Astrocyte (in vitro differentiated cells and primary cell): Measurements from ENCODE around the gene ZNF649. TPM values are rescaled to one million over a fixed set of nuclear protein-coding genes. Genes with fewer than 3 reads are reported as not detected.

ENCODE experiments used
- DNase-seq: peaks from one replicate; pipeline ENCODE4 v3.0.0-alpha.2; 2010; ENCODE audit warnings: low read depth
- FAIRE-seq: peaks from 2 replicates; lab custom pipeline; 2011; peaks lifted over from hg19 to GRCh38; lab: Jason Lieb, UNC
- H2AFZ ChIP-seq: 2 replicates; pipeline ENCODE4 v1.6.0; 2012; ENCODE audit warnings: low read depth, low read length, inconsistent platforms
- H3K27ac ChIP-seq: 2 replicates; pipeline ENCODE4 v1.5.1; 2011; ENCODE audit warnings: low read depth, low read length, inconsistent platforms
- H3K27me3 ChIP-seq: 2 replicates; pipeline ENCODE4 v1.6.0; 2011; ENCODE audit warnings: low read length, inconsistent platforms; ENCODE audit not compliant: insufficient read depth
- H3K36me3 ChIP-seq: 2 replicates; pipeline ENCODE4 v1.5.1; 2011; ENCODE audit warnings: low read length, inconsistent platforms; ENCODE audit not compliant: insufficient read depth
- H3K4me1 ChIP-seq: 2 replicates; pipeline ENCODE4 v1.5.1; 2011; ENCODE audit warnings: low read length, inconsistent platforms; ENCODE audit not compliant: insufficient read depth
- H3K4me2 ChIP-seq: 2 replicates; pipeline ENCODE4 v1.6.0; 2012; ENCODE audit warnings: low read length, inconsistent platforms
- H3K4me3 ChIP-seq: 2 replicates; pipeline ENCODE4 v1.5.1; 2011; ENCODE audit warnings: low read depth, mild to moderate bottlenecking, low read length, inconsistent platforms; ENCODE audit not compliant: insufficient read depth
- H3K79me2 ChIP-seq: 2 replicates; pipeline ENCODE4 v1.6.0; 2012; ENCODE audit warnings: mild to moderate bottlenecking, low read length, inconsistent platforms; ENCODE audit not compliant: insufficient read depth
- H3K9ac ChIP-seq: 2 replicates; pipeline ENCODE4 v1.6.0; 2012; ENCODE audit warnings: mild to moderate bottlenecking, low read length, inconsistent platforms
- H3K9me3 ChIP-seq: 2 replicates; pipeline ENCODE4 v1.5.1; 2012; ENCODE audit warnings: low read depth, mild to moderate bottlenecking, low read length, inconsistent platforms; ENCODE audit not compliant: insufficient read depth
- H4K20me1 ChIP-seq: 2 replicates; pipeline ENCODE4 v1.6.0; 2012; ENCODE audit warnings: low read length, inconsistent platforms; ENCODE audit not compliant: insufficient read depth
- H3K27ac Mint-ChIP-seq: one replicate; pipeline ENCODE4 v1.8.0; 2021; ENCODE audit warnings: mild to moderate bottlenecking, mixed read lengths; ENCODE audit not compliant: unreplicated experiment
- H3K27me3 Mint-ChIP-seq: one replicate; pipeline ENCODE4 v1.8.0; 2021; ENCODE audit warnings: low read depth, mixed read lengths; ENCODE audit not compliant: unreplicated experiment
- H3K36me3 Mint-ChIP-seq: one replicate; pipeline ENCODE4 v1.8.0; 2021; ENCODE audit warnings: low read depth, mixed read lengths; ENCODE audit not compliant: unreplicated experiment
- H3K4me1 Mint-ChIP-seq: one replicate; pipeline ENCODE4 v1.8.0; 2021; ENCODE audit warnings: low read depth, mixed read lengths; ENCODE audit not compliant: unreplicated experiment
- H3K4me3 Mint-ChIP-seq: one replicate; pipeline ENCODE4 v1.8.0; 2021; ENCODE audit warnings: mild to moderate bottlenecking, moderate library complexity, mixed read lengths; ENCODE audit not compliant: unreplicated experiment
- H3K9me3 Mint-ChIP-seq: one replicate; pipeline ENCODE4 v1.8.0; 2021; ENCODE audit warnings: mild to moderate bottlenecking, mixed read lengths; ENCODE audit not compliant: unreplicated experiment
- EZH2 ChIP-seq: IDR thresholded peaks from 2 replicates; pipeline ENCODE4 v1.6.1; 2012; ENCODE audit warnings: mild to moderate bottlenecking, low read length, inconsistent platforms; ENCODE audit not compliant: insufficient read depth
- total RNA-seq: library from RNA; stranded (reverse); gene quantifications from 2 replicates; pipeline ENCODE4 v1.2.1, GENCODE V29; 2021
- TF ChIP-seq, protein P1 (sequence below): IDR thresholded peaks from 2 replicates; pipeline ENCODE4 v1.5.1; 2011; ENCODE audit warnings: low read depth, mild to moderate bottlenecking, inconsistent platforms, low read length, moderate library complexity; ENCODE audit not compliant: insufficient read depth

The ZNF649 gene
- total RNA-seq, 1 donor from 2014 or later: 13.8 TPM

DNA sequence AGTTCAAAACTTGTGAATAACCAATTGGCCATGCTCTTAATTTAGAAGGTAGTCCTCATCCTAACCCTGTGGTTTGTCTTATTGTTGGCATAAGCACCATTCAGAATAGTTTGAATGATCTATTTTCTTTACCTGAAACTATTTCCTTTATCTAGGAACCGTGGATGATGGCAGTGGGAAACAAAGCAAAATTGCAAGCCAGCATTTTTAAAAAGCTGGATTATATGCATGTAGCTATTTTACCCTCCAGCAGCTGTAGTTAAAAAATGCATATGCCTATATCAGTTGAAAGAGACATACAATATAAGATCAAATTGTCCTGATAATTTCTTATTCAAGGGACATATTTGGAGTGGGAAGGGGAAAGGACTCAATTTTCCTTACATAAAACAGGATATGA lies 41.8 kb upstream of the ZNF649 start:
- Histone ChIP-seq H4K20me1 (no peaks in the 10 kb centered on the region), H3K9ac (no peak overlapping the region), H3K36me3 (peaks cover 17% of the 10 kb centered on the region), H3K9me3 (peaks cover 64% of the 10 kb centered on the region), H2AFZ (no peak overlapping the region), H3K4me3 (no peak overlapping the region), H3K4me2 (no peak overlapping the region), H3K4me1 (no peaks in the 10 kb centered on the region), H3K79me2 (no peaks in the 10 kb centered on the region), H3K27ac (no peak overlapping the region), H3K27me3 (no peaks in the 10 kb centered on the region)
- TF ChIP-seq EZH2: no peak
- TF ChIP-seq, protein P1, sequence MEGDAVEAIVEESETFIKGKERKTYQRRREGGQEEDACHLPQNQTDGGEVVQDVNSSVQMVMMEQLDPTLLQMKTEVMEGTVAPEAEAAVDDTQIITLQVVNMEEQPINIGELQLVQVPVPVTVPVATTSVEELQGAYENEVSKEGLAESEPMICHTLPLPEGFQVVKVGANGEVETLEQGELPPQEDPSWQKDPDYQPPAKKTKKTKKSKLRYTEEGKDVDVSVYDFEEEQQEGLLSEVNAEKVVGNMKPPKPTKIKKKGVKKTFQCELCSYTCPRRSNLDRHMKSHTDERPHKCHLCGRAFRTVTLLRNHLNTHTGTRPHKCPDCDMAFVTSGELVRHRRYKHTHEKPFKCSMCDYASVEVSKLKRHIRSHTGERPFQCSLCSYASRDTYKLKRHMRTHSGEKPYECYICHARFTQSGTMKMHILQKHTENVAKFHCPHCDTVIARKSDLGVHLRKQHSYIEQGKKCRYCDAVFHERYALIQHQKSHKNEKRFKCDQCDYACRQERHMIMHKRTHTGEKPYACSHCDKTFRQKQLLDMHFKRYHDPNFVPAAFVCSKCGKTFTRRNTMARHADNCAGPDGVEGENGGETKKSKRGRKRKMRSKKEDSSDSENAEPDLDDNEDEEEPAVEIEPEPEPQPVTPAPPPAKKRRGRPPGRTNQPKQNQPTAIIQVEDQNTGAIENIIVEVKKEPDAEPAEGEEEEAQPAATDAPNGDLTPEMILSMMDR: no peak
- no peak for FAIRE-seq
- Mint-ChIP-seq H3K27me3 (no peaks in the 10 kb centered on the region), H3K4me1 (no peaks in the 10 kb centered on the region), H3K4me3 (no peak overlapping the region), H3K27ac (no peak overlapping the region), H3K9me3 (peaks cover 71% of the 10 kb centered on the region), H3K36me3 (peaks cover 63% of the 10 kb centered on the region)
- DNase-seq: no peak

DNA sequence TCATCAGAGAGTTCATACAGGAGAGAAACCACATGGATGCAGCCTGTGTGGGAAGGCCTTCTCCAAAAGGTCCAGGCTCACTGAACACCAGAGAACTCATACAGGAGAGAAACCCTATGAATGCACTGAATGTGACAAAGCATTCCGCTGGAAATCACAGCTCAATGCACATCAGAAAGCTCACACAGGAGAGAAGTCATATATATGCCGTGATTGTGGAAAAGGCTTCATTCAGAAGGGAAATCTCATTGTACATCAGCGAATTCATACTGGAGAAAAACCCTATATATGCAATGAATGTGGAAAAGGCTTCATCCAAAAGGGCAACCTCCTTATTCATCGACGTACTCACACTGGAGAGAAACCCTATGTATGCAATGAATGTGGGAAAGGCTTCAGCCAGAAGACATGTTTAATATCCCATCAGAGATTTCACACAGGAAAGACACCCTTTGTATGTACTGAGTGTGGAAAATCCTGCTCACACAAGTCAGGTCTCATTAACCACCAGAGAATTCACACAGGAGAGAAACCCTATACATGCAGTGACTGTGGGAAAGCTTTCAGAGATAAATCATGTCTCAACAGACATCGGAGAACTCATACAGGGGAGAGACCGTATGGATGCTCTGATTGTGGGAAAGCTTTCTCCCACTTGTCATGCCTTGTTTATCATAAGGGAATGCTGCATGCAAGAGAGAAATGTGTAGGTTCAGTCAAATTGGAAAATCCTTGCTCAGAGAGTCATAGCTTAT lies 40.2 kb upstream of the ZNF649 start:
- H3K27me3 ChIP-seq: no peaks in the 10 kb centered on the region
- TF ChIP-seq EZH2: no peak
- FAIRE-seq (no peak), DNase-seq (peak; percentile 3)
- no peaks in the 10 kb centered on the region for H4K20me1 ChIP-seq
- H3K27ac Mint-ChIP-seq: no peak overlapping the region
- H3K9ac ChIP-seq: no peak overlapping the region
- H3K9me3 Mint-ChIP-seq: peaks cover 79% of the 10 kb centered on the region
- peaks cover 74% of the 10 kb centered on the region for H3K9me3 ChIP-seq
- no peaks in the 10 kb centered on the region for H3K4me1 Mint-ChIP-seq
- no peaks in the 10 kb centered on the region for H3K27me3 Mint-ChIP-seq
- peaks cover 78% of the 10 kb centered on the region for H3K36me3 Mint-ChIP-seq
- no peak overlapping the region for H3K4me3 ChIP-seq
- H2AFZ ChIP-seq: no peak overlapping the region
- H3K4me3 Mint-ChIP-seq: no peak overlapping the region
- H3K79me2 ChIP-seq: no peaks in the 10 kb centered on the region
- H3K27ac ChIP-seq: no peak overlapping the region
- no peaks in the 10 kb centered on the region for H3K4me1 ChIP-seq
- peaks cover 27% of the 10 kb centered on the region for H3K36me3 ChIP-seq
- H3K4me2 ChIP-seq: no peak overlapping the region

DNA sequence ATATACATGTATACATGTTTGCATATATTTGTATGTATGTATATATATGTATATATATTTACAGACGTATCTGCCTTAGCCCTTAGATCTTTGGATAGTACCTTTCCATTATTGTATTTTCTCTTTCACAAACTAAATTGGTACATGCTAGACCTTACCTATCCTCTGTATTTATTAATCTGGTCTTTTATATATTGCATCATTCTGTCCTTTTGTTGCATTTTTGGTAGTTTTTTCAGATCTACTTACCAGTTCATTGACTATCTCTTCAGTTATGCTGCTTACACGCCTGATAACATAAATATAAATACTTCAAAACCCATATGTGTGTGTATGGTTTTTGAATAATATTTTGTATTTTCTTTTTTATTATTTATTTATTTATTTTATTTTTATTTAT lies 34.1 kb upstream of the ZNF649 start:
- Histone ChIP-seq H3K79me2 (no peaks in the 10 kb centered on the region), H3K27ac (no peak overlapping the region), H3K36me3 (peaks cover 26% of the 10 kb centered on the region), H3K4me2 (no peak overlapping the region), H3K9ac (no peak overlapping the region), H4K20me1 (no peaks in the 10 kb centered on the region), H3K27me3 (no peaks in the 10 kb centered on the region), H3K4me1 (no peaks in the 10 kb centered on the region), H3K9me3 (peaks cover 47% of the 10 kb centered on the region), H3K4me3 (no peak overlapping the region), H2AFZ (no peak overlapping the region)
- DNase-seq (no peak), FAIRE-seq (no peak)
- H3K27ac Mint-ChIP-seq: no peak overlapping the region
- H3K9me3 Mint-ChIP-seq: peaks cover 56% of the 10 kb centered on the region
- no peaks in the 10 kb centered on the region for H3K4me1 Mint-ChIP-seq
- peaks cover 83% of the 10 kb centered on the region for H3K36me3 Mint-ChIP-seq
- no peak overlapping the region for H3K4me3 Mint-ChIP-seq
- TF ChIP-seq, protein P1: no peak
- TF ChIP-seq EZH2: no peak
- no peaks in the 10 kb centered on the region for H3K27me3 Mint-ChIP-seq
